ENCODE data around the gene GNL1.

Gene GNL1

GRCh38 chr6:30548375-30548774 is 7.9 kb downstream of the GNL1 start:
- Histone ChIP-seq H3K27me3 (no peaks in the 10 kb centered on the region), H3K36me3 (peaks cover 47 to 82% (median 74%) of the 10 kb centered on the region in 3 donors), H3K4me1 (no peaks in the 10 kb centered on the region), H3K4me3 (no peak overlapping the region), H3K9me3 (no peaks in the 10 kb centered on the region), H3K27ac (no peak overlapping the region)
- no peak for DNase-seq
- TF ChIP-seq, protein P1, sequence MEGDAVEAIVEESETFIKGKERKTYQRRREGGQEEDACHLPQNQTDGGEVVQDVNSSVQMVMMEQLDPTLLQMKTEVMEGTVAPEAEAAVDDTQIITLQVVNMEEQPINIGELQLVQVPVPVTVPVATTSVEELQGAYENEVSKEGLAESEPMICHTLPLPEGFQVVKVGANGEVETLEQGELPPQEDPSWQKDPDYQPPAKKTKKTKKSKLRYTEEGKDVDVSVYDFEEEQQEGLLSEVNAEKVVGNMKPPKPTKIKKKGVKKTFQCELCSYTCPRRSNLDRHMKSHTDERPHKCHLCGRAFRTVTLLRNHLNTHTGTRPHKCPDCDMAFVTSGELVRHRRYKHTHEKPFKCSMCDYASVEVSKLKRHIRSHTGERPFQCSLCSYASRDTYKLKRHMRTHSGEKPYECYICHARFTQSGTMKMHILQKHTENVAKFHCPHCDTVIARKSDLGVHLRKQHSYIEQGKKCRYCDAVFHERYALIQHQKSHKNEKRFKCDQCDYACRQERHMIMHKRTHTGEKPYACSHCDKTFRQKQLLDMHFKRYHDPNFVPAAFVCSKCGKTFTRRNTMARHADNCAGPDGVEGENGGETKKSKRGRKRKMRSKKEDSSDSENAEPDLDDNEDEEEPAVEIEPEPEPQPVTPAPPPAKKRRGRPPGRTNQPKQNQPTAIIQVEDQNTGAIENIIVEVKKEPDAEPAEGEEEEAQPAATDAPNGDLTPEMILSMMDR (IDR thresholded peaks at IDR 0.05): no peak
- intact Hi-C loops (cut with DNase I; ENCODE audit: low total_unique reads): loop anchor here (5.0 kb wide), 1 partner anchor 49 kb away; no protein-coding TSS in a partner anchor

- H3K27me3 ChIP-seq: no peaks in the 10 kb centered on the region
- H3K4me3 ChIP-seq: no peak overlapping the region
- TF ChIP-seq, protein P1 (IDR thresholded peaks at IDR 0.05): no peak
- no peaks in the 10 kb centered on the region for H3K9me3 ChIP-seq
- H3K4me1 ChIP-seq: no peaks in the 10 kb centered on the region
- DNase-seq: no peak
- intact Hi-C loops (cut with DNase I; ENCODE audit: low total_unique reads): loop anchor here (5.0 kb wide), 1 partner anchor 50 kb away; no protein-coding TSS in a partner anchor
- no peak overlapping the region for H3K27ac ChIP-seq
- H3K36me3 ChIP-seq: peaks cover 39 to 73% (median 65%) of the 10 kb centered on the region in 3 donors
These were observed 8.8 kb downstream of the GNL1 start for GRCh38 chr6:30547454-30547853.

- no peak overlapping the region for H3K27ac ChIP-seq
- H3K9me3 ChIP-seq: no peaks in the 10 kb centered on the region
- H3K27me3 ChIP-seq: no peaks in the 10 kb centered on the region
- intact Hi-C loops (cut with DNase I; ENCODE audit: low total_unique reads): loop anchor here (5.0 kb wide), 2 partner anchors 53 to 62 kb away; no protein-coding TSS in a partner anchor
- no peak for DNase-seq
- peaks cover 0 to 6% (median 2%) of the 10 kb centered on the region in 4 donors for H3K4me1 ChIP-seq
- TF ChIP-seq, protein P1 (IDR thresholded peaks at IDR 0.05): peak; percentile 74 to 83
- peaks cover 23 to 46% (median 40%) of the 10 kb centered on the region in 3 donors for H3K36me3 ChIP-seq
- no peak overlapping the region for H3K4me3 ChIP-seq
These were observed 11.5 kb downstream of the GNL1 start for GRCh38 chr6:30544666-30545272.

DNA sequence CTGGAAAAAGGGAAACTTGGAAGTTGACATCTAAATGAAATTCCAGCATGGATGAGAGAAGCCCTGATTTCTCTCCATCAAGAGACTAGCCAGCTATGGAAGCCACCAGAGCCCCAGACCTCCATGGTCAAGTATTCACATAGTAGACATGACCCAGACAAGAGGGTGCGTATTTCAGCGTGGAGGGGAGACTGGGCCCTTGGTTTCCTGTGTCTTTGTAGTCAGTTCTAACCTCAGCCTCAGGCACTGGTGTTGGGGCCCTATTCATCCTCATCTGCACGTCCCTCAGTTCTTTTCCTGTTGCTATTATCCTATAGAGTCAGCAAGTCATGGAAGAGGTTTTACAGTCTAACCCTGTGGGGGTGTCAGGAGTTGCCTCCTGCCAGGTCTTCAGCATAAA is 12.5 kb downstream of the GNL1 start:
- Histone ChIP-seq H3K27ac (no peak overlapping the region), H3K36me3 (peaks cover 16 to 37% (median 37%) of the 10 kb centered on the region in 3 donors), H3K27me3 (no peaks in the 10 kb centered on the region), H3K4me1 (peaks cover 0 to 6% (median 2%) of the 10 kb centered on the region in 4 donors), H3K9me3 (no peaks in the 10 kb centered on the region), H3K4me3 (no peak overlapping the region)
- TF ChIP-seq, protein P1 (IDR thresholded peaks at IDR 0.05): no peak
- no peak for DNase-seq
- intact Hi-C loops (cut with DNase I; ENCODE audit: low total_unique reads): loop anchor here (5.0 kb wide), 1 partner anchor 62 kb away; no protein-coding TSS in a partner anchor

DNA sequence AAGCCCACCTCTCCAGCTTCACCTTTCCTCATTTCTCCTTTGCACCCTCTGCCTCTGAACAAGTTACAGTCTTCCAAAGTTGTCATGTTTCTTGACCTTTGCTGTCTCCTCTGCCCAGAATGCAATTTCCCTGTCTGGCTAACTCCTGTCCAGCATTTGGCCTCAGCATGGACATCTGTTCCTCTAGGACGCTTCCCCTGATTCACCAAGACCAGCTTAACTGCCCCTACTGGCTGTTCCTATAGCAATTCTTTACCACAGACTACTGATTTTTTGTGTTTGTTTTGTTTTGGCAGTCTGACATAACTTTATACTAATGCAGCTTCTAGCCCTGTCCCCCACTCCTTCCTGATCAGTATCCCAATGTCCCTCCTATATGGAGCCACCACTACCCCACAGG is 13.4 kb downstream of the GNL1 start:
- TF ChIP-seq, protein P1 (IDR thresholded peaks at IDR 0.05): no peak
- H3K9me3 ChIP-seq: no peaks in the 10 kb centered on the region
- H3K4me3 ChIP-seq: no peak overlapping the region
- peaks cover 10 to 28% (median 27%) of the 10 kb centered on the region in 3 donors for H3K36me3 ChIP-seq
- DNase-seq: no peak
- H3K27me3 ChIP-seq: no peaks in the 10 kb centered on the region
- H3K4me1 ChIP-seq: peaks cover 0 to 6% (median 2%) of the 10 kb centered on the region in 4 donors
- H3K27ac ChIP-seq: no peak overlapping the region
- intact Hi-C loops (cut with DNase I; ENCODE audit: low total_unique reads): loop anchor here (5.0 kb wide), 1 partner anchor 61 kb away; no protein-coding TSS in a partner anchor
